Thymus (tissue), 14 donors: ENCODE measurements around the gene LTB4R. TPM values are rescaled to one million over a fixed set of nuclear protein-coding genes. Genes with fewer than 3 reads are reported as not detected.

ENCODE experiments used
- DNase-seq, 9 donors: peaks; one replicate each; pipeline ENCODE4 v3.0.0-alpha.2; 2013; ENCODE audit warnings: low spot score in 9 of 9, low read depth in 6 of 9, missing footprints in 1 of 9
- H3K27ac ChIP-seq, 2 donors: one replicate each; pipeline ENCODE4 v1.5.1; 2013; ENCODE audit warnings: control low read depth in 1 of 2, low read depth in 1 of 2, low read length in 1 of 2, mild to moderate bottlenecking in 1 of 2, moderate library complexity in 1 of 2
- H3K27me3 ChIP-seq, 2 donors: one replicate each; pipeline ENCODE4 v1.5.1; 2013; ENCODE audit warnings: low read length in 1 of 2; ENCODE audit not compliant: control insufficient read depth in 2 of 2, insufficient read depth in 1 of 2
- H3K36me3 ChIP-seq, 2 donors: one replicate each; pipeline ENCODE4 v1.5.1; 2013; ENCODE audit warnings: low read length in 1 of 2, mild to moderate bottlenecking in 1 of 2, moderate library complexity in 1 of 2; ENCODE audit not compliant: control insufficient read depth in 2 of 2, insufficient read depth in 2 of 2
- H3K4me1 ChIP-seq, 2 donors: one replicate each; pipeline ENCODE4 v1.5.1; 2013; ENCODE audit warnings: low read length in 2 of 2; ENCODE audit not compliant: control insufficient read depth in 2 of 2, insufficient read depth in 2 of 2
- H3K4me3 ChIP-seq, 2 donors: one replicate each; pipeline ENCODE4 v1.5.1; 2013; ENCODE audit warnings: low read length in 2 of 2, control low read depth in 1 of 2, mild to moderate bottlenecking in 1 of 2
- H3K9me3 ChIP-seq, 2 donors: one replicate each; pipeline ENCODE4 v1.5.1; 2013; ENCODE audit warnings: low read length in 1 of 2, mild to moderate bottlenecking in 1 of 2; ENCODE audit not compliant: control insufficient read depth in 2 of 2, insufficient read depth in 1 of 2
- WGBS: extraction: QIAGEN DNeasy Blood & Tissue Kit; methylation state at CpG from one replicate; pipeline ENCODE4 v1.1.7; 2013; 5-methylcytosine and 5-hydroxymethylcytosine counted together
- long read RNA-seq, 10 donors: transcript quantifications; one replicate each; lab custom pipeline, GENCODE V29; 2026
- polyA plus RNA-seq: library from polyadenylated mRNA; stranded (reverse); fragments of 200-250 nt; gene quantifications from one replicate; pipeline ENCODE4 v1.2.3, GENCODE V29; 2013
- total RNA-seq: library from RNA; stranded (reverse); fragments of 120-200 nt; gene quantifications from one replicate; pipeline ENCODE4 v1.2.4, GENCODE V29; 2013
- donor health status: healthy.

LTB4R gene, protein sequence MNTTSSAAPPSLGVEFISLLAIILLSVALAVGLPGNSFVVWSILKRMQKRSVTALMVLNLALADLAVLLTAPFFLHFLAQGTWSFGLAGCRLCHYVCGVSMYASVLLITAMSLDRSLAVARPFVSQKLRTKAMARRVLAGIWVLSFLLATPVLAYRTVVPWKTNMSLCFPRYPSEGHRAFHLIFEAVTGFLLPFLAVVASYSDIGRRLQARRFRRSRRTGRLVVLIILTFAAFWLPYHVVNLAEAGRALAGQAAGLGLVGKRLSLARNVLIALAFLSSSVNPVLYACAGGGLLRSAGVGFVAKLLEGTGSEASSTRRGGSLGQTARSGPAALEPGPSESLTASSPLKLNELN
- total RNA-seq (4.4 TPM), polyA plus RNA-seq (73.3 TPM)
- long read RNA-seq, donor 1, result 0 reads
- long read RNA-seq, donor 2, result 0 reads
- long read RNA-seq, donor 3, result 0 reads
- long read RNA-seq, donor 4, full-length matches to known transcripts, result 2 of 2 reads
- long read RNA-seq, donor 4, partial matches to known transcripts, result 0 of 2 reads
- long read RNA-seq, donor 4, other reads (novel, unspliced or antisense), result 0 of 2 reads
- long read RNA-seq, donor 5, partial matches to known transcripts, result 0 of 2 reads
- long read RNA-seq, donor 5, other reads (novel, unspliced or antisense), result 0 of 2 reads
- long read RNA-seq, donor 6, full-length matches to known transcripts, result 2 of 2 reads
- long read RNA-seq, donor 6, partial matches to known transcripts, result 0 of 2 reads
- long read RNA-seq, donor 6, other reads (novel, unspliced or antisense), result 0 of 2 reads
- long read RNA-seq, donor 7, result 0 reads
- long read RNA-seq, donor 8, partial matches to known transcripts, result 0 of 1 reads
- long read RNA-seq, donor 8, other reads (novel, unspliced or antisense), result 0 of 1 reads
- long read RNA-seq, donor 9, full-length matches to known transcripts, result 2 of 2 reads
- long read RNA-seq, donor 9, partial matches to known transcripts, result 0 of 2 reads
- long read RNA-seq, donor 9, other reads (novel, unspliced or antisense), result 0 of 2 reads
- long read RNA-seq, donor 10, result 0 reads

GRCh38 chr14:24310646-24311604 is at the start of gene LTB4R:
Gene LTB4R (plus strand): TSS chr14:24311502. CDS start chr14:24315652, 4,150 bp downstream.
- 11% methylated on average over 99 of the region's 99 CpGs for WGBS
- peak within 1 kb of the TSS; percentile 37 to 50 for H3K4me3 ChIP-seq
- peaks cover 0 to 5% of the 10 kb centered on the region in 2 donors for H3K27me3 ChIP-seq
- peak within 1 kb of the TSS; percentile 12 to 83 for H3K27ac ChIP-seq
- no peaks in the 10 kb centered on the region for H3K9me3 ChIP-seq
- peak in 5 of 9 donors; percentile 41 to 75 (median 52) for DNase-seq
- peaks cover 9 to 62% of the 10 kb centered on the region in 2 donors for H3K4me1 ChIP-seq
- H3K36me3 ChIP-seq, result peaks cover 19 to 30% of the 10 kb centered on the region in 2 donors

DNA sequence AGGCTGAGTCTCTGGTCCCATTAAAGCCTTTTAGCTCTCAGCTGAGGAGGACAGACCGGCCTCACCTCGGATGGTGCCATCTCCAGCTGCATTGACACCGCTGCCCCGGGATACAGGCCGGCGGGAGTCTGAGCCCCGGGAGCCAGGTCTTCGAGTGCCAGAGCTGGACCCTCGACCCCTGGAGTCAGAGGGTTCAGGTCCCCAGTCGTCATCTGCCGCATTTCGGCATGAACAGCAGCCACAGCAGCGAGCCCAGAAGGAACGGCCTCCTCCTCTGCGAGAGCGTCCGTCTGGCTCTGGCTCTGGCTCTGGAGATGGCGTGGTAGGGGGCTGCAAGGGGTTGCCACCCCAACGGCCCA is 49.4 kb upstream of the LTB4R start:
- Histone ChIP-seq H3K27me3 (no peaks in the 10 kb centered on the region), H3K9me3 (no peaks in the 10 kb centered on the region), H3K36me3 (peaks cover 4 to 6% of the 10 kb centered on the region in 2 donors), H3K4me1 (peaks cover 0 to 4% of the 10 kb centered on the region in 2 donors), H3K4me3 (no peak overlapping the region), H3K27ac (no peak overlapping the region)
- no peak for DNase-seq
- WGBS, result 97% methylated on average over 19 of the region's 19 CpGs

- Histone ChIP-seq H3K36me3 (peaks cover 4 to 13% of the 10 kb centered on the region in 2 donors), H3K4me1 (peaks cover 0 to 4% of the 10 kb centered on the region in 2 donors), H3K9me3 (no peaks in the 10 kb centered on the region), H3K4me3 (no peak within 1 kb of the TSS), H3K27ac (peak within 1 kb of the TSS; percentile 53 to 75), H3K27me3 (no peaks in the 10 kb centered on the region)
- DNase-seq, result no peak
- 94% methylated on average over 14 of the region's 14 CpGs for WGBS
Observed at GRCh38 chr14:24262821-24263733, 48.2 kb upstream of the LTB4R start, which contains the start of gene TGM1. Gene TGM1 (minus strand): TSS chr14:24263177. CDS start chr14:24262352, 825 bp downstream.

GRCh38 chr14:24263848-24264247 is 47.5 kb upstream of the LTB4R start:
- 92% methylated on average over 6 of the region's 6 CpGs for WGBS
- Histone ChIP-seq H3K27ac (peak overlapping the region; percentile 53 to 75), H3K27me3 (no peaks in the 10 kb centered on the region), H3K4me3 (no peak overlapping the region), H3K9me3 (no peaks in the 10 kb centered on the region), H3K4me1 (peaks cover 0 to 4% of the 10 kb centered on the region in 2 donors), H3K36me3 (peaks cover 5 to 15% of the 10 kb centered on the region in 2 donors)
- DNase-seq, result no peak

GRCh38 chr14:24264298-24264697 is 47.0 kb upstream of the LTB4R start:
- 93% methylated on average over 6 of the region's 6 CpGs for WGBS
- Histone ChIP-seq H3K4me1 (peaks cover 0 to 4% of the 10 kb centered on the region in 2 donors), H3K27me3 (no peaks in the 10 kb centered on the region), H3K36me3 (peaks cover 9 to 18% of the 10 kb centered on the region in 2 donors), H3K9me3 (no peaks in the 10 kb centered on the region), H3K4me3 (no peak overlapping the region), H3K27ac (peak overlapping the region; percentile 64 to 81)
- no peak for DNase-seq

DNA sequence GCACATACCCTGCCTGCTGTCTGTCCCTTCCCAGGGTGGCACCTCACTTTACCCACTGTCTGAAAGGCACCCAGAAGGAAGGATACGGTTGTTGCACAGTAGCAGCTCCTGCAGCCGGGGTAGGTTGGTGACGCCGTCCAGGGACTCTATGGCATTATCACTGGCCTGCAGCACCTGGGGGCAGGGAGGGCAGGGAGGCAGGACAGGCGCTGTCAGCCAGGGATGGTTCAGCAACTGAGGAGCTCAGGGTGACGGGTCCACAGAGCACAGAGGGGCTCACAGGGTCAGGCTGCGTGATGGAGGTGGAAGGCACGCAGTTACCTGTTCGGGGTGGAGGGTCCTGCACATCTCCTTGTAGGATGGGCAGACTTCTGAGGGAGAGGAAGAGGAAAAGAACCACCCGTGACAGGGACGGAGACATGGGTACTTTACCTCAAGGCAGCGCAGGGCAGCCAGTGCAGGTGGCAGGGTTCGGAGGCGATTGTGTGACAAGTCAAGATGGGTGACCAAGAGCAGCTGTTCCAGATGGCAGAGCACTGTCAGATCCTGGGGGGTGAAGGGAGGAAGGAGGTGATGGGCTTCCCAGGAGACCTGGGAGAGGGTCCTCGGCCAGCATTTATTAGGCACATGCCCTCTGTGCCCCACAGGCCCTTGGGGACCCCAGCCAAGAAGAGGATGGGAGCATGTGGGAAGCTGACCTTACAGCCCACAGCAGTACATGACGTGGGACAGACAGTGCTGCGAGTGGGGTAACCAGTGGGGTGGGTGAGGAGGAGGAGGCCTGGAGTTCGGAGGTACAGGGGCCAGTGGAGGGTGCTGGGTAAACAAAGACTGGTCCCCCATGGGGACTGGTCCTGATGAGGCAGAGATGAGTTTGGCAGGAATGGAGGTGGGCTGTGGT is 44.7 kb upstream of the LTB4R start:
- Histone ChIP-seq H3K36me3 (peaks cover 9 to 19% of the 10 kb centered on the region in 2 donors), H3K27ac (peak overlapping the region in 1 of 2 donors; percentile 25), H3K4me3 (no peak overlapping the region), H3K9me3 (no peaks in the 10 kb centered on the region), H3K27me3 (no peaks in the 10 kb centered on the region), H3K4me1 (peaks cover 6 to 12% of the 10 kb centered on the region in 2 donors)
- DNase-seq, result no peak
- WGBS, result 95% methylated on average over 18 of the region's 18 CpGs

- H3K36me3 ChIP-seq, result peaks cover 9 to 19% of the 10 kb centered on the region in 2 donors
- WGBS, result 98% methylated on average over 9 of the region's 9 CpGs
Observed at GRCh38 chr14:24267516-24267915, 43.8 kb upstream of the LTB4R start.

More at GRCh38 chr14:24267516-24267915, 43.8 kb upstream of the LTB4R start:
- H3K27me3 ChIP-seq, result no peaks in the 10 kb centered on the region
- H3K4me1 ChIP-seq, result peaks cover 11 to 20% of the 10 kb centered on the region in 2 donors
- H3K4me3 ChIP-seq, result no peak overlapping the region
- no peaks in the 10 kb centered on the region for H3K9me3 ChIP-seq
- no peak for DNase-seq
- H3K27ac ChIP-seq, result no peak overlapping the region
